ENCODE results near the gene ABCF1.

Gene ABCF1

GRCh38 chr6:30616811-30617564, 45.7 kb downstream of the ABCF1 start, which contains the start of gene PPP1R10:
TSS of gene PPP1R10 (minus strand) at chr6:30617243. CDS start at chr6:30609944, 7,299 bp downstream.
- peak; percentile 100 for DNase-seq (ENCODE audit: low read depth)
- no peak for TF ChIP-seq CTCF (IDR thresholded peaks at IDR 0.05; ENCODE audit: insufficient read depth, low read depth, low read length, missing control alignments)

GRCh38 chr6:30617565-30618269, 46.5 kb downstream of the ABCF1 start, which contains the start of gene MRPS18B:
TSS of gene MRPS18B (plus strand) at chr6:30617840. CDS start at chr6:30617866, 26 bp downstream.
- peak within 1 kb of the TSS; percentile 86 for H3K4me3 ChIP-seq (ENCODE audit: low read depth, low read length)
- TF ChIP-seq CTCF (IDR thresholded peaks at IDR 0.05; ENCODE audit: insufficient read depth, low read depth, low read length, missing control alignments) = no peak
- peak; percentile 99 for DNase-seq (ENCODE audit: low read depth)

More at GRCh38 chr6:30616811-30617564, 45.7 kb downstream of the ABCF1 start, which contains the start of gene PPP1R10:
- peak within 1 kb of the TSS; percentile 86 for H3K4me3 ChIP-seq (ENCODE audit: low read depth, low read length)

GRCh38 chr6:30618270-30618797, 47.1 kb downstream of the ABCF1 start:
- no peak for TF ChIP-seq CTCF (IDR thresholded peaks at IDR 0.05; ENCODE audit: insufficient read depth, low read depth, low read length, missing control alignments)

DNA sequence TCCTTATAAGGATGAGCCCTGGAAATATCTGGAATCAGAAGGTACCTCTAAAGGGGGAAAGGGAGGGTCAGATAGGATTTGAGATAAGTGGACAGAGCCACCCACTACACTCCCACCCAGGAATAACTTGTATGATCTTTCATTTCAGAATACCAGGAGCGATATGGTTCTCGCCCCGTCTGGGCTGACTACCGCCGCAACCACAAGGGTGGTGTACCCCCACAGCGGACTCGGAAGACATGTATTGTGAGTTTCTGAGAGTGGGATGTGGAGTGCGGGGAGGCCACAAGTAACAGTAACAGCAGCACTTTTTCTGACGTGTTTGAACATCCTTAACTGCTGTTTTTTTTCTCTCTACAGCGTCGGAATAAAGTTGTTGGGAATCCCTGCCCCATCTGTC, 48.3 kb downstream of the ABCF1 start:
- no peak for TF ChIP-seq CTCF (IDR thresholded peaks at IDR 0.05; ENCODE audit: insufficient read depth, low read depth, low read length, missing control alignments)
- DNase-seq (ENCODE audit: low read depth) = no peak

More at GRCh38 chr6:30618270-30618797, 47.1 kb downstream of the ABCF1 start:
- H3K4me3 ChIP-seq (ENCODE audit: low read depth, low read length) = peak overlapping the region; percentile 83
- peak; percentile 35 for DNase-seq (ENCODE audit: low read depth)

DNA sequence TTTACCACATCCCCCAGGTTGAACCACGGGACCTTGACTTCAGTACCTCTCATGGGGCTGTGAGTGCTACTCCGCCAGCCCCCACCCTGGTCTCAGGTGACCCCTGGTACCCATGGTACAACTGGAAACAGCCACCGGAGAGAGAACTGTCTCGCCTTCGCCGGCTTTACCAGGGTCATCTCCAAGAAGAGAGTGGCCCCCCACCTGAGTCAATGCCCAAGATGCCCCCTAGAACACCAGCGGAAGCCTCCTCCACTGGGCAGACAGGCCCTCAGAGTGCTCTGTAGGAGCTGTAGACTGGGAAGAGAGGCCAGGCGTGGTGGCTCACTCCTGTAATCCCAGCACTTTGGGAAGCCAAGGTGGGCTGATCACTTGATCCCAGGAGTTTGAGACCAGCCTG, 54.3 kb downstream of the ABCF1 start:
- TF ChIP-seq CTCF (IDR thresholded peaks at IDR 0.05; ENCODE audit: insufficient read depth, low read depth, low read length, missing control alignments) = no peak
- H3K4me3 ChIP-seq (ENCODE audit: low read depth, low read length) = no peak overlapping the region
- no peak for DNase-seq (ENCODE audit: low read depth)

More for the DNA sequence above, 48.3 kb downstream of the ABCF1 start:
- no peak overlapping the region for H3K4me3 ChIP-seq (ENCODE audit: low read depth, low read length)

GRCh38 chr6:30626484-30627366, 55.5 kb downstream of the ABCF1 start, which contains the start of gene ATAT1:
TSS of gene ATAT1 (plus strand) at chr6:30626874.
- TF ChIP-seq CTCF (IDR thresholded peaks at IDR 0.05; ENCODE audit: insufficient read depth, low read depth, low read length, missing control alignments) = peak; percentile 52
- H3K4me3 ChIP-seq (ENCODE audit: low read depth, low read length) = peak within 1 kb of the TSS; percentile 68
- DNase-seq (ENCODE audit: low read depth) = peak; percentile 85

All from GM12865 (cell line).